Dermis blood vessel endothelial cell (primary cell): ENCODE data around the gene NR2C1. TPM values are rescaled to one million over a fixed set of nuclear protein-coding genes. Genes with fewer than 3 reads are reported as not detected.
"Not testable (repeated sequence)": the region's sequence is repeated elsewhere in the genome, so short reads cannot be mapped to it uniquely, and the experiment has no call there.

ENCODE experiments used
- DNase-seq: peaks from one replicate; pipeline ENCODE4 v3.0.0; 2010
- total RNA-seq: library from RNA; depleted of rRNA; stranded (reverse); fragments of >200 nt; gene quantifications from 2 replicates; pipeline ENCODE4 v1.2.3, GENCODE V29; 2014

The NR2C1 gene
- 23.3 and 28.1 TPM in 2 replicates for total RNA-seq

GRCh38 chr12:95072900-95073697 lies at the start of gene NR2C1:
Gene NR2C1 (minus strand): TSS chr12:95073618. CDS start chr12:95067384, 6,234 bp downstream.
- DNase-seq: peak; percentile 97

DNA sequence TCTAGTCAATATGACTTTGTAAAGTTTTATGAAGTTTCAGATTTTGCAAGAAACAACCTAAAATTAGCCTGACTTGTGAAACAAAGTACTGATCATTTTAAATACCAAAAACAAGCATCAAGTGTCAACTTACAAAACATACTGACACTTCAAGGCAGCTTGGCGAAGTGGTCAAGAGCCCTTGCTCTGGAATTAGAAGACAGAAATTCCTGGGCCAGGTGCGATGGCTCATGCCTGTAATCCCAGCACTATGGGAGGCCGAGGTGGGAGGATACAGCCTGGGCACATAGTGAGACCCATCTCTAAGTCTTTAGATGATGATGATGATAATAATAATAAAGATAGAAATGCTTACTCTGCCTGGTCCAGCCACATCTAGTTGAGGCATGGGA lies 45.4 kb upstream of the NR2C1 start:
- DNase-seq: peak; percentile 42

GRCh38 chr12:95118138-95118787 lies 44.8 kb upstream of the NR2C1 start:
- peak; percentile 93 for DNase-seq

DNA sequence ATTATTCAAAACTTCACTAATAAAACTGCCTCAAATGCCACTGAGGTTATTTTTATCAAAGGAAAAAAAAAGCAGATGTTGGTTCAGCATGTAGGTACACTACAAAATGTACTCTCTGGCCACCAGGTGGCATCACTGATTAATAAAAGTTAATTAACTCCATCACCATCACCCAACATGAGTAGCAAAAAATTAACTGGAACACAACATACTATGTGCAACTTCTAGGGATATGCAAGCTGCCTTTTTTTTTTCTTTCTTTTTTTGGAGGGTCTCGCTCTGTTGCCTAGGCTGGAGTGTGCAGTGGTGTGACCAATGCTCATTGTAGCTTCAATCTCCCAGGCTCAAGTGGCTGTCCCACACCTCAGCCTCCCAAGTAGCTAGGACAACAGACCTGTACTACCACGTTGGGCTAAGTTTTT lies 43.8 kb upstream of the NR2C1 start:
- peak; percentile 87 for DNase-seq

- DNase-seq: no peak
Measured at GRCh38 chr12:95116773-95117172, 43.4 kb upstream of the NR2C1 start.

DNA sequence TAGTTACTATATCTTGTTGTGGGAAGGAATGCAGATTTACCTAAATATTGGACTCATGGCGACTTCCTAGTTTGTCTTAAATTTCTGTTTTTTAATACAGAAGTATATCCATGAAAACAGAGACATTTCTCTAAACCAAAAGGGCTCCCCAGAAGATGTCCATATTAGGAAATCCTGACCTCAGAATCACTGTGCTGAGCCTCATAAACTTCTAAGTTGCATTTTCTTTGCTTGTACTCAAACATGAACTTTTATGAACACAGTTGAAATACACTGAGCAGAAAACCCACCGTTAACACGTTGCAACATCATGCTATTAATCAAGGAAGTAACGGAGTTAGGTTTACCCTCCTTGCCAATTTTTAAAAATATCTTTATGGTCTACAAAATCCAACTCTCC lies 42.9 kb upstream of the NR2C1 start:
- no peak for DNase-seq

DNA sequence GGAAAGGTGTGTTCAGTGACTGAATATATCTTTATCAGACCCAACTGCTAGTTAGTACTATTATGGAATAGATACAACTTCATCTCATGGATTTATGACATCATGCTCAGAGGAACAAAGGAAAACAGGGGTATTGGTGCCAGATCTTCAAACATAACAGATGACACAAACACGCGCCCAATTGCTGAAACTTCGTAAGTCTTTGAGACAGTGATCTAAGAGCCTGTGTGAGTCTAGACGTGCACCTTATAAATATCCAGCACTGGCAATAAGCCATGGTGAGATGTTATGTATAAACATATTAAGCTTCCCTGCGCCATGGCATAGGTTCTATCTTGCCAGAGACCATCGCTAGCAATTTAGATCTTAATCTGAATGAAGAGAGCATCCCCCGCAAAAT lies 42.2 kb upstream of the NR2C1 start:
- no peak for DNase-seq

DNA sequence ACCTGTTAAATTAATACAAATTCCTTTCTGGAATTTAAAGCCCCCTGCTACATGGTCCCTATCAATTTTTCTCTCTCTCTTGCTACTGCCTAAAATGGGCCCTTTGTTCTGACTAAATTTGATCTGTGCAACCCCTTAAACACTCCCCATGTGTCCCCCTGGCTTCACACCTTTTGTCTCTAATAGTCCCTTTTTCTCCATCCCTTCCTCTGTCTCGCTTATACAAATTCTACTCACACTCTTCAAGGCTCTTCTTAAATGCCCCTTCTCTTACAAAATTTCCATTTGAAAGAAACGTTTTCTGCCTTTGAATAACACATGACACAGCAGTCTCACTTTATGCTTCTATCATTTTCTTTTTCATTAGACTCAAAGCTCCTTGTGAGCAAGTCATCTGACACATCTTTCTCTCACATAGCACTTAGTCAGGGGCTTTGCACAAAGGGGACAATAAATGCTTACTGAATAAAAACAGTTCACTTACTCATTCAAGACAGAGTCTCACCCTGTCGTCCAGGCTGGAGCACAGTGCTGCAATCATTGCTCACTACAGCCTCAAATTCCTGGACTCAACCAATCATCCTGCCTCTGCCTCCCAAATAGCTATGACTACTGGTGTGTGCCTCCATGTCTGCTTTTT lies 41.5 kb upstream of the NR2C1 start:
- DNase-seq: no peak

- no peak for DNase-seq
Measured at GRCh38 chr12:95107362-95107761, 33.9 kb upstream of the NR2C1 start.

GRCh38 chr12:95105540-95105939 lies 32.1 kb upstream of the NR2C1 start:
- DNase-seq: no peak

DNA sequence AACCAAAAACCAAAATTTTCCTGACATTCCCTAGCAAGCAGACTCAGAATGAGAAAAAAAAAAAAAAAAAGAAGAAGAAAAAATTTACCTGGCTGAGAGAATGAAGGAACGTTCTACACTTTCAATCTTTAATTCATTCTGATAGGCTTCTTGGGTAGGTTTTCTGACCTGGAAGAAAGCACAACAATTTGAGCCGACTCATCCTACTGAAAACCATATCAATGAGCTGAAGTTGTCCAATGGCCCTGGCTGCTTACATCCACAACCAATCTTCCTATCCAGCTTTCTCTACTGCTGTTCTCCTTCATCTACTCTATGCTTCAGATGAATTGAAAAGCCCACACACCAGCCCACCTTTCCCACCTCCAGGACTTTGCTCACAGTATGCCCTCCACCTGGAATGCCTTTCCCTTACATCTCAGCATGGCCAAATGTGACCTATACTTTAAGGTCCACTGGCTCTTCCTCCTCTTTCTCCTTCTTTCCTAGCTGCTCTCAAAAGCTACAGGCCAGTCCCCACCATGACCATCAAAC lies 31.6 kb upstream of the NR2C1 start:
- no peak for DNase-seq

- DNase-seq: peak; percentile 79
Measured at GRCh38 chr12:95102916-95103671, 29.7 kb upstream of the NR2C1 start.

DNA sequence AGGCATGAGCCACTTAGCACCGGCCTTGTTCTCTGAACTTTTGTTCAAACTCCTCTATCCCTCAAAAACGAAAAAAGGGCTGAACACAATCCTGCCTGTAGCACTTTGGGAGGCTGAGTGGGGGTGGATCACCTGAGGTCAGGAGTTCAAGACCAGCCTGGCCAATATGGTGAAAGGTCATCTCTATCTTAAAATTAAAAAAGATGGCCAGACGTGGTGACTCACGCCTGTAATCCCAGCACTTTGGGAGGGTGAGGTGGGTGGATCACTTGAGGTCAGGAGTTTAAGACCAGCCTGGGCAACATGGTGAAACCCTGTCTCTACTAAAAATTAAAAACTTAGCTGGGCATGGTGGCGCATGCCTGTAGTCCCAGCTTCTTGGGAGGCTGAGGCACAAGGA lies 28.5 kb upstream of the NR2C1 start:
- not testable (repeated sequence) for DNase-seq

- no peak for DNase-seq
Measured at GRCh38 chr12:95100264-95101190, 27.1 kb upstream of the NR2C1 start.

GRCh38 chr12:95099270-95099790 lies 25.9 kb upstream of the NR2C1 start:
- no peak for DNase-seq

- no peak for DNase-seq
Measured at GRCh38 chr12:95096852-95097251, 23.4 kb upstream of the NR2C1 start.

DNA sequence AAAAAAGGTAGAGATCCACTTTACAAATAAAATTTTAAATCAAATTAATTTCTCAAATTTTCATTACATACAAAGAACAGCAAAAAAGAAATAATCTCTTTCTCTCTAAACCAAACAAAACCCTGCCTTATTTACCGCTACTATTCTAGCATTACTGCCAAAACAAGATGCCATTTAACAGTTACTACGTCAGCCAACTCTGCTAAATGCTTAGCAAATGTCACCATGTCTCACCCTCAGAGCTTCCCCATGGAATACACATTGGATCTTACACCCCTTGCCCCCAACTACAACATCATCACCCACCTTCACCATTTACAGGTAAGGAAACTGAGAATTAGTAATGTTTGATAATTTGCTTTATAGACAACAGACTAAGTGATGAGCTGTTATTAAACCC lies 23.0 kb upstream of the NR2C1 start:
- no peak for DNase-seq

- not testable (repeated sequence) for DNase-seq
Measured at GRCh38 chr12:95095866-95096265, 22.4 kb upstream of the NR2C1 start.

DNA sequence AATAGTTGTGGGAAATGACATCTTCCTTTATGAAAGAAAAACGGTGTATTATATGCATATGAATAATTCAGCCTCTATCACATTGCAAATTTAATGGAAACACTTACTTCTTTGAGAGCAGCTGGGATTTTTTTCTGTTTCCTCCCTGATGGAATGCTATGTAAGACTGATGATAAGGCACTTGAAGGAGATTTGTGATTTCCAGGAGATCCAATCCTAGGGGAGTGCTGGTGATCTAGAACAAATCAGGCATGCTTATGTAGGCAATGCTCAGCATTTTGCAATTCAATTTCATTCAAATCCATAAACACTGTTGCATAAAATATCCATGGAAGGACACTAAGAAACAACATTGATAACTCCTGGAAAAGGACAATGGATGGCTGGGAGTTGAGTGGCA lies 16.0 kb upstream of the NR2C1 start:
- no peak for DNase-seq

GRCh38 chr12:95088379-95088778 lies 15.0 kb upstream of the NR2C1 start:
- DNase-seq: no peak

DNA sequence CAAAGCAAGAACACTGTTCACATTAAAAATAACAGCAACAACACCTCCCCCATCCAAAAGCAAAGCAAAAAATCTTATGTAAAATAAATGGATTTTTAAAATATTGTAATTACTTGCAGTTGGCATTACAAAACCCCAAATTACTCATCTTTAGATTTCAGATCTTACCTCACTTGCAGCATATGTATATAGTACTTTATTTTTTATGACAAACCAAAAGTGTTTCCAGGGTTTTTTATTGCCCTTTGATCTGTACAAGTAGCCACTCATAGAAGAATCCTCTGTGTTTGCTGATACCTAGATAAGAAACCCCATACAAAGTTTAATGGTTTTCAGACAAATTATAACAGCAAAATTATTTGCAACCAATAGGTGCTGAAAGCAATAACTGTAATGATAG lies 12.2 kb upstream of the NR2C1 start:
- no peak for DNase-seq
